Gastrocnemius medialis (tissue), 4 donors: ENCODE results near the gene PLN.

ENCODE experiments used
- CTCF ChIP-seq, 5 experiments: fragments of 450-650 bp in 3 of 5; fragments of 200-600 bp in 2 of 5; sonication (generic) in 2 of 5; IDR thresholded peaks in 4 of 5; conservative IDR thresholded peaks in 1 of 5; 1 replicate in 4 of 5; 2 replicates in 1 of 5; pipeline ENCODE4 v1.5.1; 2016 to 2019; ENCODE audit warnings: antibody characterized with exemption in 5 of 5, mild to moderate bottlenecking in 3 of 5, moderate library complexity in 3 of 5
- POLR2A ChIP-seq, 2 donors: fragments of 450-650 bp; IDR thresholded peaks; one replicate each; pipeline ENCODE4 v1.6.1; 2017; ENCODE audit warnings: antibody characterized with exemption in 2 of 2, mild to moderate bottlenecking in 2 of 2, moderate library complexity in 2 of 2

DNA sequence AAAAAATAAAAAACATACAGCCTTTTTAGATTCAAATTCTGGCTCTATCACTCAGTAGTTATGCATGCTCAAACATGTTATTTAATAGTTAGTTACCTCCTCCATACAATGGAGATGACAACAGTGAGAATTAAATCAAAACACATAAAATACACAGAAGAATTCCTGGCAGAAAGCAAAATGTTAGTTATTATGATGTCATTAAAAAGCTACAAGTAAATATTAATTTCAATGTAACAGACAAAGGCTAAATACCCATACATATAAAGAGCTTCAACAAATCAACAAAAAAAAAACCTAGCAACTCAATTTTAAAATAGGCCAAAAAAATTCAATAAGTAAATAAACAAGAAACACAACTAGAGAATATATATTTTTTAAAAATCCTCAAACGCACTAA lies 21.4 kb downstream of the PLN start:
- TF ChIP-seq CTCF (IDR thresholded peaks at IDR 0.05 in 4 of 5, conservative IDR thresholded peaks at IDR 0.05 in 1 of 5) (no peak), POLR2A (IDR thresholded peaks at IDR 0.05) (no peak)
